Hepatocyte (in vitro differentiated cells): ENCODE data around the gene TXNRD2. TPM values are rescaled to one million over a fixed set of nuclear protein-coding genes. Genes with fewer than 3 reads are reported as not detected.
"Not testable (repeated sequence)": the region's sequence is repeated elsewhere in the genome, so short reads cannot be mapped to it uniquely, and the experiment has no call there.

ENCODE experiments used
- DNase-seq: peaks from one replicate; pipeline ENCODE4 v3.0.0-alpha.2; 2016; ENCODE audit warnings: low spot score
- H2AFZ ChIP-seq: fragments of 200-600 bp; sonication (generic); 2 replicates; pipeline ENCODE4 v1.6.0; 2016; ENCODE audit warnings: antibody characterized with exemption, mild to moderate bottlenecking
- H3K27ac ChIP-seq: fragments of 200-600 bp; sonication (generic); 2 replicates; pipeline ENCODE4 v1.5.1; 2016; ENCODE audit warnings: mild to moderate bottlenecking
- H3K27me3 ChIP-seq: fragments of 200-600 bp; sonication (generic); 2 replicates; pipeline ENCODE4 v1.6.1; 2016
- H3K36me3 ChIP-seq: fragments of 200-600 bp; sonication (generic); replicated peaks from 2 replicates; pipeline ENCODE4 v1.5.1; 2016; ENCODE audit warnings: low read depth; ENCODE audit not compliant: insufficient read depth
- H3K4me1 ChIP-seq: fragments of 200-600 bp; sonication (generic); 2 replicates; pipeline ENCODE4 v1.5.1; 2016; ENCODE audit warnings: mild to moderate bottlenecking, moderate library complexity; ENCODE audit not compliant: insufficient read depth
- H3K4me2 ChIP-seq: fragments of 200-600 bp; sonication (generic); 2 replicates; pipeline ENCODE4 v1.6.0; 2016
- H3K4me3 ChIP-seq: fragments of 200-600 bp; sonication (generic); 2 replicates; pipeline ENCODE4 v1.5.1; 2016; ENCODE audit warnings: mild to moderate bottlenecking
- H3K79me2 ChIP-seq: fragments of 200-600 bp; sonication (generic); 2 replicates; pipeline ENCODE4 v1.6.0; 2017; ENCODE audit warnings: mild to moderate bottlenecking
- H3K9me2 ChIP-seq: fragments of 200-600 bp; sonication (generic); replicated peaks from 2 replicates; pipeline ENCODE4 v1.6.0; 2017; ENCODE audit warnings: mild to moderate bottlenecking; ENCODE audit not compliant: insufficient read depth
- H3K9me3 ChIP-seq: fragments of 200-600 bp; sonication (generic); 2 replicates; pipeline ENCODE4 v1.5.1; 2016; ENCODE audit warnings: low read depth, mild to moderate bottlenecking
- H4K20me1 ChIP-seq: fragments of 200-600 bp; sonication (generic); 2 replicates; pipeline ENCODE4 v1.6.0; 2016; ENCODE audit warnings: mild to moderate bottlenecking; ENCODE audit not compliant: insufficient read depth, poor library complexity, severe bottlenecking
- EZH2 ChIP-seq: fragments of 200-600 bp; sonication (generic); IDR thresholded peaks from 2 replicates; pipeline ENCODE4 v1.6.1; 2016; ENCODE audit warnings: antibody characterized with exemption, mild to moderate bottlenecking, borderline replicate concordance
- EZH2phosphoT487 ChIP-seq: fragments of 200-600 bp; sonication (generic); IDR thresholded peaks from one replicate; pipeline ENCODE4 v1.6.1; 2018; ENCODE audit warnings: antibody characterized with exemption, mild to moderate bottlenecking, low read depth, moderate library complexity; ENCODE audit not compliant: unreplicated experiment, severe bottlenecking
- WGBS: methylation state at CpG from one replicate; pipeline ENCODE4 v1.1.6; 2016; ENCODE audit warnings: low lambda C conversion rate; ENCODE audit errors: missing lambda C conversion rate; 5-methylcytosine and 5-hydroxymethylcytosine counted together
- polyA plus RNA-seq: library from polyadenylated mRNA; unstranded; fragments of >200 nt; fragmentation: Nextera tagmentation; extraction: Ambion mirVana; gene quantifications from 2 replicates; pipeline ENCODE4 v1.2.1, GENCODE V29; 2016
- total RNA-seq: library from RNA; depleted of rRNA; stranded (reverse); fragments of >200 nt; gene quantifications from 2 replicates; pipeline ENCODE4 v1.2.3, GENCODE V29; 2014
- TF ChIP-seq, protein P1 (sequence below): fragments of 200-600 bp; sonication (generic); IDR thresholded peaks from 2 replicates; pipeline ENCODE4 v1.5.1; 2016; ENCODE audit warnings: antibody characterized with exemption, mild to moderate bottlenecking; ENCODE audit not compliant: poor library complexity

Gene TXNRD2
- total and polyA plus RNA-seq, 2 experiments from 2014 or later: 0.60 to 2.1 TPM

DNA sequence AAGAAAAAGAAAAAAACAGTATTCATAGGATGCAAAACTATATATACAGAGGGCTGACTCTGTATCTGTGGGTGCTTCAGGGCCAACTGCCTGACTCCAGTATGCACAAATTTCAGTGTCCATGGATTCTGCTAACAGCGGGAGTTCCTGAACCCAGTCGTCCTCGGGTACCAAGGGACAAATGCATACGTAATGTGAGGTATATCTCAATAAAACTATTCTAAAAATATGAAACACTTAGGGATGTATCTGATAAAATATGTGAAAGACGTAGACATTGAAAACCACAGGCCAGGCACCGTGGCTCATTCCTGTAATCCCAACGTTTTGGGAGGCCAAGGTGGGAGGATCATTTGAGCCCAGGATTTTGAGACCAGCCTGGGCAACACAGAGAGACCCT, 13.9 kb downstream of the TXNRD2 start:
- no peak overlapping the region for H2AFZ ChIP-seq
- no peaks in the 10 kb centered on the region for H3K36me3 ChIP-seq
- 84% methylated on average over 7 of the region's 7 CpGs for WGBS
- no peak overlapping the region for H3K27ac ChIP-seq
- no peaks in the 10 kb centered on the region for H3K9me3 ChIP-seq
- TF ChIP-seq, protein P1, sequence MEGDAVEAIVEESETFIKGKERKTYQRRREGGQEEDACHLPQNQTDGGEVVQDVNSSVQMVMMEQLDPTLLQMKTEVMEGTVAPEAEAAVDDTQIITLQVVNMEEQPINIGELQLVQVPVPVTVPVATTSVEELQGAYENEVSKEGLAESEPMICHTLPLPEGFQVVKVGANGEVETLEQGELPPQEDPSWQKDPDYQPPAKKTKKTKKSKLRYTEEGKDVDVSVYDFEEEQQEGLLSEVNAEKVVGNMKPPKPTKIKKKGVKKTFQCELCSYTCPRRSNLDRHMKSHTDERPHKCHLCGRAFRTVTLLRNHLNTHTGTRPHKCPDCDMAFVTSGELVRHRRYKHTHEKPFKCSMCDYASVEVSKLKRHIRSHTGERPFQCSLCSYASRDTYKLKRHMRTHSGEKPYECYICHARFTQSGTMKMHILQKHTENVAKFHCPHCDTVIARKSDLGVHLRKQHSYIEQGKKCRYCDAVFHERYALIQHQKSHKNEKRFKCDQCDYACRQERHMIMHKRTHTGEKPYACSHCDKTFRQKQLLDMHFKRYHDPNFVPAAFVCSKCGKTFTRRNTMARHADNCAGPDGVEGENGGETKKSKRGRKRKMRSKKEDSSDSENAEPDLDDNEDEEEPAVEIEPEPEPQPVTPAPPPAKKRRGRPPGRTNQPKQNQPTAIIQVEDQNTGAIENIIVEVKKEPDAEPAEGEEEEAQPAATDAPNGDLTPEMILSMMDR: no peak
- TF ChIP-seq EZH2: no peak
- TF ChIP-seq EZH2phosphoT487: no peak
- no peaks in the 10 kb centered on the region for H3K4me1 ChIP-seq
- H3K79me2 ChIP-seq: no peaks in the 10 kb centered on the region
- H3K4me3 ChIP-seq: no peak overlapping the region
- H4K20me1 ChIP-seq: no peaks in the 10 kb centered on the region
- DNase-seq: no peak
- no peaks in the 10 kb centered on the region for H3K9me2 ChIP-seq
- no peaks in the 10 kb centered on the region for H3K27me3 ChIP-seq
- no peak overlapping the region for H3K4me2 ChIP-seq

DNA sequence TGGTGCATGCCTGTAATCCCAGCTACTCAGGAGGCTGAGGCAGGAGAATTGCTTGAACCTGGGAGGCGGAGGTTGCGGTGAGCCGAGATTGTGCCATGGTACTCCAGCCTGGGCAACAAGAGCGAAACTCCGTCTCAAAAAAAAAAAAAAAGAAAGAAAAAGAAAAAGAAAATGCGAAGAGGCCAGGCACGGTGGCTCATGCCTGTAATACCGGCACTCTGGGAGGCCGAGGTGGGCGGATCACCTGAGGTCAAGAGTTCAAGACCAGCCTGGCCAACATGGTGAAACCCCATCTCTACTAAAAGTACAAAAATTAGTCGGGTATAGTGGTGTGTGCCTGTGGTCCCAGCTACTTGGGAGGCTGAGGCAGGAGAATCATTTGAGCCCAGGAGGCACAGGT, 15.6 kb downstream of the TXNRD2 start:
- not testable (repeated sequence) for H3K4me2 ChIP-seq, H3K9me2 ChIP-seq, H3K4me3 ChIP-seq, H3K27me3 ChIP-seq, H3K36me3 ChIP-seq, H3K9me3 ChIP-seq, H3K27ac ChIP-seq, H4K20me1 ChIP-seq, DNase-seq, H2AFZ ChIP-seq, H3K4me1 ChIP-seq, H3K79me2 ChIP-seq
- WGBS: 89% methylated on average over 10 of the region's 11 CpGs

DNA sequence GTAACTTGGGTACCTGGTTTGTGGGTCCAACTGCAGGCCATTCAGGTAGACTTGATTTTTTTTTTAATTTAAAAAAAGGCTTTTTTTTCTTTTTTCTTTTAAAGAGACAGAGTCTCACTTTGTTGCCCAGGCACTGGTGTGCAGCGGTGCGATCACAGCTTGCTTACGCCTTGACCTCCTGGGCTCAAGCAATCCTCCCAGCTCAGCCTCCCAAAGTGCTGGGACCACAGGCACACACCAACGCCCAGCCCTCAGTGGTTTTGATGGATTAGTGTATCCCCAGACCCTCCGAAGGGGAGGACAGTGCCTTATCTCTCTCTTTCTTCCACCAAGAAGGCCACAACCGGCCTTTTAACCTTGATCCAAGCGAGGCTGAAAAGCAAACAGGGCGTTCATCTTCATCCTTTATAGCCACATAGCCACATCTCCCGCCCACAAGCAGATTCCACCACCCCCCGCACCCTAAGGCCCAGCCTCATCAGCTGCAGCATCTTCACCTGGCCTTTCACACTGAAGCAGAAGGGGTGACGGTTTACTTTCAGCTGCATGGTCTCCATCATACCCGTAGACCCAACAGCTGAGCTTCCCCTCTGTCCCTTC, 17.6 kb downstream of the TXNRD2 start:
- Histone ChIP-seq H3K79me2 (no peaks in the 10 kb centered on the region), H3K4me1 (no peaks in the 10 kb centered on the region), H3K9me3 (no peaks in the 10 kb centered on the region), H3K36me3 (no peaks in the 10 kb centered on the region), H4K20me1 (no peaks in the 10 kb centered on the region), H3K9me2 (no peaks in the 10 kb centered on the region), H3K4me2 (no peak overlapping the region), H2AFZ (no peak overlapping the region), H3K27me3 (no peaks in the 10 kb centered on the region), H3K27ac (no peak overlapping the region), H3K4me3 (no peak overlapping the region)
- 78% methylated on average over 12 of the region's 12 CpGs for WGBS
- no peak for TF ChIP-seq EZH2
- TF ChIP-seq EZH2phosphoT487: no peak
- TF ChIP-seq, protein P1: no peak
- DNase-seq: no peak

DNA sequence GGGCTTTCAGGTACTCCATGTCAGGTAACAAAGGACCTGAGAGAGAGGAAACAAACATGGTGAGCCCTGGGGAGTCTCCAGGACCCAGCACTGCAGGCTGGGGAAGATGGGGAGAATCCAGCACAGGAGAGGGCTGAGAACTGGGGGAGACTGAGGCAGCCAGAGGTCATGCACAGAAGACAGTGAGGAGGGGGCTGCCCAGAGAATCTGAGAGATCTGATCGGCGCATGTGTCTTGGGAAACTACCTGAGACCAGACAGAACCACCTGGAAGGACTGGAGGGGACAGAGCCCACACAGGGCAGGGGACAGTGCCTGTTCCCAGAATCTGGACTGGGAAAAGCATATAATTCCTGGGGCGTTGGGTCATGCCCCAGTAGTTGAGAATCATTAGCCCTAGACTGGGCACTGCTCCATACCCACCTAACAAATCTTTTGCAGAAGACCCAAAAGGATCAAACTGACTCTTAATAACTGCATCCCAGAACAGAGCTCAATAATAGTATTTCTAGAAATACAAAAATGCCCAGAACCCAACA, 20.0 kb downstream of the TXNRD2 start:
- no peaks in the 10 kb centered on the region for H3K36me3 ChIP-seq
- no peak overlapping the region for H3K27ac ChIP-seq
- H3K9me2 ChIP-seq: no peaks in the 10 kb centered on the region
- H3K27me3 ChIP-seq: no peaks in the 10 kb centered on the region
- TF ChIP-seq, protein P1: no peak
- TF ChIP-seq EZH2 (no peak), EZH2phosphoT487 (no peak)
- H3K4me1 ChIP-seq: no peaks in the 10 kb centered on the region
- H4K20me1 ChIP-seq: no peaks in the 10 kb centered on the region
- H3K4me2 ChIP-seq: no peak overlapping the region
- DNase-seq: no peak
- H3K79me2 ChIP-seq: no peaks in the 10 kb centered on the region
- H3K4me3 ChIP-seq: no peak overlapping the region
- H2AFZ ChIP-seq: no peak overlapping the region
- H3K9me3 ChIP-seq: no peaks in the 10 kb centered on the region
- 82% methylated on average over 3 of the region's 3 CpGs for WGBS
